Neutrophil (primary cell): Measurements from ENCODE around the gene TRIM60.

Source experiments
- H3K27ac ChIP-seq: fragments of 200-600 bp; sonication (generic); 2 replicates; pipeline ENCODE4 v1.5.1; 2016; ENCODE audit warnings: mild to moderate bottlenecking, moderate library complexity
- H3K27me3 ChIP-seq: fragments of 200-600 bp; sonication (generic); 2 replicates; pipeline ENCODE4 v1.6.0; 2016; ENCODE audit warnings: mild to moderate bottlenecking
- H3K36me3 ChIP-seq: fragments of 200-600 bp; sonication (generic); 2 replicates; pipeline ENCODE4 v1.5.1; 2017
- H3K4me1 ChIP-seq, 2 experiments: fragments of 200-600 bp in 1 of 2; sonication (generic) in 1 of 2; 1 replicate in 1 of 2; 2 replicates in 1 of 2; pipeline versions ENCODE4 v1.5.1 to v1.6.1; 2013 to 2016; ENCODE audit warnings: low read depth in 1 of 2, low read length in 1 of 2, mild to moderate bottlenecking in 1 of 2, moderate library complexity in 1 of 2; ENCODE audit not compliant: control insufficient read depth in 1 of 2, insufficient read depth in 1 of 2
- H3K4me3 ChIP-seq, 2 experiments: fragments of 200-600 bp in 1 of 2; sonication (generic) in 1 of 2; 1 replicate in 1 of 2; 2 replicates in 1 of 2; pipeline ENCODE4 v1.5.1; 2013 to 2016; ENCODE audit warnings: low read depth in 1 of 2, low read length in 1 of 2, mild to moderate bottlenecking in 1 of 2, moderate library complexity in 1 of 2
- H3K9me3 ChIP-seq: fragments of 200-600 bp; sonication (generic); 2 replicates; pipeline ENCODE4 v1.5.1; 2016
- CTCF ChIP-seq: fragments of 200-600 bp; sonication (generic); IDR thresholded peaks from 2 replicates; pipeline ENCODE4 v1.5.1; 2016; ENCODE audit warnings: antibody characterized with exemption

Gene TRIM60

GRCh38 chr4:165088366-165088765, 56.6 kb downstream of the TRIM60 start:
- Histone ChIP-seq H3K36me3 (peaks cover 30% of the 10 kb centered on the region), H3K4me1 (no peaks in the 10 kb centered on the region), H3K4me3 (no peak overlapping the region), H3K27me3 (no peaks in the 10 kb centered on the region), H3K27ac (no peak overlapping the region), H3K9me3 (no peaks in the 10 kb centered on the region)
- no peak for TF ChIP-seq CTCF
